GM18951 (cell line): ENCODE results near the gene SCGB1C1.
"Not testable (repeated sequence)": the region's sequence is repeated elsewhere in the genome, so short reads cannot be mapped to it uniquely, and the experiment has no call there.

Experiments used
- POLR2A ChIP-seq: IDR thresholded peaks from 4 replicates; pipeline ENCODE4 v1.6.1; 2011; ENCODE audit warnings: mild to moderate bottlenecking; ENCODE audit not compliant: insufficient read length, insufficient read depth; ENCODE audit errors: extremely low read depth
- in situ Hi-C: fragments of 300-500 bp; cut with MboI; formaldehyde crosslinking; loops from one replicate; pipeline ENCODE4 v1.12.0; 2022; ENCODE audit warnings: low sequenced_read_pairs, mixed read lengths, inconsistent platforms; ENCODE audit not compliant: unreplicated experiment

SCGB1C1 gene

DNA sequence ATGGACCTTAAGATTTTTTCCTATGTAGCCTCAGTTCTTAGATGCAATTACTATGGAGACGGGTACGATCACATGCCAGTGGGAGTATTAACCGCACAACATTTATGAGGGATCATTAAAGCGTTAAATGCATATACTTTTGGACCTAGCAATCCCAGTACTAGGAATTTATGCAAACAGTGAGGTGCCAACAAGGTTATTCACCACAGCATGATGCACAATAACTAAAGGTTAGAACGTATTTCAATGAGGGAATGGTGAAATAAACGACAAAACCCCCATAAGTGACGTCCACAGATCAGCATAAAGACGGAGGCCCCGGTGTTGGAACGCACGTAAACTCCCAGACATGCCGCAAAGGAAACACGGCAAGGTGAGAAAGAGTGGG lies 42.7 kb downstream of the SCGB1C1 start:
- in situ Hi-C loops, result no loop called here
- TF ChIP-seq POLR2A, result no peak

GRCh38 chr11:235997-236773 lies 43.3 kb downstream of the SCGB1C1 start, which contains the start of gene SIRT3:
SIRT3 (minus strand) TSS chr11:236342; CDS start chr11:236328, 14 bp downstream.
- in situ Hi-C loops, result no loop called here
- peak; percentile 81 for TF ChIP-seq POLR2A

- in situ Hi-C loops, result no loop called here
- peak; percentile 83 for TF ChIP-seq POLR2A
Observed at GRCh38 chr11:236774-237767, 44.2 kb downstream of the SCGB1C1 start, which contains the start of gene PSMD13. PSMD13 (plus strand) TSS chr11:236976; CDS start chr11:237050, 74 bp downstream.

GRCh38 chr11:238346-238745 lies 45.5 kb downstream of the SCGB1C1 start:
- in situ Hi-C loops, result not testable (repeated sequence)

DNA sequence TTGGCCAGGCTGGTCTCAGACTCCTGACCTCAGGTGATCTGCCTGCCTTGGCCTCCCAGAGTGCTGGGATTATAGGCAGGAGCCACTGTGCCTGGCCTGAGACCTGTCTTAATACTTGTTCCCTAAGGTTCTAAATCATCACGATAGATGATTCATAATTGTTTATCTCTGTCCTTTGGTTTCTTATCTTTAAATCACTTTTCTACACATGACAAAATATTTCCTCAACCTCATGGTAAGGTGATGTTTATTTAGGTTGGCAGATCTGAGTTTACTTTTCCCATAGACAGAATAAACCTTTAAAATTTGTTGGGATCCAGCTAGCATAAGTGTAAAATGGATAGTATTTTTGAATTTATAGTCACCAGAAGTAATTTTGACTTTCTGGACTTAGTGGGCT lies 47.4 kb downstream of the SCGB1C1 start:
- no peak for TF ChIP-seq POLR2A
- in situ Hi-C loops, result no loop called here

DNA sequence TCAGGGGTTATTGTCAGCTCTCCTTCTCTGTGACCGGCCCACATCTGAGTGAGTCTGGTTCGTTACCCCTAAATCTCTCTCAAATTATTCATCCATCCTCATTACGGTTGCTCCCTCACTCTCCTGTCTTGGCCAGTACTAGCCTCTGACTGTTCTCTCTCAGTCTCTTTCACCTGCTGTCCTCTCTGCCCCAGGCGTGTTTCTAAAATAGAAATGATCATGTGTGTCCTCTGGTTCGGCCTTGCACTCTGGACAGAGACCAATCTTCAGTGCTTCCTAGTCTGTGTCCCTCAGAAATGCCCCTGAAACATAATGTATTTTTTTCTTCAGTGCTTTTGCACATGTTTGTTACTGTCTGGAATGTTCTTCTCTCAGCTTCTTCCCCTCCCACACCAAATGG lies 48.8 kb downstream of the SCGB1C1 start:
- in situ Hi-C loops, result no loop called here
- no peak for TF ChIP-seq POLR2A
